ENCODE data around the gene C1QTNF4.

C1QTNF4 gene

DNA sequence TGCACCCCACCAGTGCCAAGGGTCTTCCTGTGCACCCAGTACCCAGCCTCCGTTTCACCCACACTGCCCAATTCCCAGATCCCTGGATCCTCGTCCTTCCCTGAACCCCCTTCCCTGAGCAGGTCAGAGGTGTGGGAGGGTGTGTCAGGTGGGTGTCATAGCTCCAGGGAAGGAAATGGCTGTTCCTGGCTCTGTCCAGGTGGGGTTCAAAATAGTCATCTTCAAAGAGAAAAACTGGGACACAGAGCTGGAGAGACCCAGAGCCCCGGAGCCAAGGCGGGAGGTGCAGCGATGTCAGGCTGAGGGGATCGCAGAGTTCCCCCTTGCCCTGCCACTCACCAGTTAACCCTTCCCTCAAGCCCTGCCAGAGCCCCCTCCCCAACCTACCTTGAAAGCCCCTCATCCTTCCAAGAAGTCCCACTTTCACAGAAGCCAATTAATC lies 698 bp downstream of the C1QTNF4 start:
- H3K4me3 ChIP-seq (ENCODE audit: low read length): no peak overlapping the region
- TF ChIP-seq, protein P1, sequence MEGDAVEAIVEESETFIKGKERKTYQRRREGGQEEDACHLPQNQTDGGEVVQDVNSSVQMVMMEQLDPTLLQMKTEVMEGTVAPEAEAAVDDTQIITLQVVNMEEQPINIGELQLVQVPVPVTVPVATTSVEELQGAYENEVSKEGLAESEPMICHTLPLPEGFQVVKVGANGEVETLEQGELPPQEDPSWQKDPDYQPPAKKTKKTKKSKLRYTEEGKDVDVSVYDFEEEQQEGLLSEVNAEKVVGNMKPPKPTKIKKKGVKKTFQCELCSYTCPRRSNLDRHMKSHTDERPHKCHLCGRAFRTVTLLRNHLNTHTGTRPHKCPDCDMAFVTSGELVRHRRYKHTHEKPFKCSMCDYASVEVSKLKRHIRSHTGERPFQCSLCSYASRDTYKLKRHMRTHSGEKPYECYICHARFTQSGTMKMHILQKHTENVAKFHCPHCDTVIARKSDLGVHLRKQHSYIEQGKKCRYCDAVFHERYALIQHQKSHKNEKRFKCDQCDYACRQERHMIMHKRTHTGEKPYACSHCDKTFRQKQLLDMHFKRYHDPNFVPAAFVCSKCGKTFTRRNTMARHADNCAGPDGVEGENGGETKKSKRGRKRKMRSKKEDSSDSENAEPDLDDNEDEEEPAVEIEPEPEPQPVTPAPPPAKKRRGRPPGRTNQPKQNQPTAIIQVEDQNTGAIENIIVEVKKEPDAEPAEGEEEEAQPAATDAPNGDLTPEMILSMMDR (conservative IDR thresholded peaks at IDR 0.05; ENCODE audit: low read length): no peak

GRCh38 chr11:47592970-47593369 lies 1.2 kb downstream of the C1QTNF4 start:
- TF ChIP-seq, protein P1 (conservative IDR thresholded peaks at IDR 0.05; ENCODE audit: low read length): no peak

More for the DNA sequence above, 698 bp downstream of the C1QTNF4 start:
- no peak for DNase-seq (ENCODE audit: low read depth)

GRCh38 chr11:47592251-47592650 lies 2.0 kb downstream of the C1QTNF4 start:
- no peak overlapping the region for H3K4me3 ChIP-seq (ENCODE audit: low read length)
- no peak for DNase-seq (ENCODE audit: low read depth)
- TF ChIP-seq, protein P1 (conservative IDR thresholded peaks at IDR 0.05; ENCODE audit: low read length): no peak

More at GRCh38 chr11:47592970-47593369, 1.2 kb downstream of the C1QTNF4 start:
- no peak overlapping the region for H3K4me3 ChIP-seq (ENCODE audit: low read length)
- no peak for DNase-seq (ENCODE audit: low read depth)

GRCh38 chr11:47591764-47592163 lies 2.4 kb downstream of the C1QTNF4 start:
- no peak overlapping the region for H3K4me3 ChIP-seq (ENCODE audit: low read length)
- DNase-seq (ENCODE audit: low read depth): no peak
- TF ChIP-seq, protein P1 (conservative IDR thresholded peaks at IDR 0.05; ENCODE audit: low read length): no peak

GRCh38 chr11:47589977-47590861 lies 4.0 kb downstream of the C1QTNF4 start:
- no peak overlapping the region for H3K4me3 ChIP-seq (ENCODE audit: low read length)
- DNase-seq (ENCODE audit: low read depth): no peak
- TF ChIP-seq, protein P1 (conservative IDR thresholded peaks at IDR 0.05; ENCODE audit: low read length): no peak

DNA sequence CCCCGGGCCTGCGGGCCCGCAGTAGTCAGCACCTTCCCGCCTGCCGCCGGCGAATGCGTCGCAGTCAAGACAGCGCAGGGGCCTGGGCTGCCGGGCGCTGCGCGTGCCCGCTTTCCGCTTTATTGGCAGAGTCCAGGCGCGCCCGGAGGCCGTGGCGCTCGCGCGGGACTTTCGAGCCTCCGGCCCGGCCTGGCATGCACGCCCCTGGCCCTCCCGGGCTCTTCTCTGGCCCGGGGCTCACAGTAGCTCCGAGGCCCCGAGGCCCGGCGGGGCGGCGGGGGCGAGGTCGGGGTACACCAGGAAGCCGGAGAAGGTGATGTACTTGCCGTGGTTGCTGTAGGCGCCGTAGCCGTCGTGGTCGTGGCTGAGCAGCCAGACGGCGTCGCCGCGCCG lies 4.6 kb downstream of the C1QTNF4 start:
- TF ChIP-seq, protein P1 (conservative IDR thresholded peaks at IDR 0.05; ENCODE audit: low read length): no peak
- H3K4me3 ChIP-seq (ENCODE audit: low read length): no peak overlapping the region
- no peak for DNase-seq (ENCODE audit: low read depth)

- no peak for DNase-seq (ENCODE audit: low read depth)
- TF ChIP-seq, protein P1 (conservative IDR thresholded peaks at IDR 0.05; ENCODE audit: low read length): no peak
- H3K4me3 ChIP-seq (ENCODE audit: low read length): no peak overlapping the region
These were observed 5.1 kb downstream of the C1QTNF4 start for GRCh38 chr11:47589118-47589517.

Measured in AG10803 (cell line).